HEK293T (cell line): ENCODE data around the gene SUSD1.

Experiments used
- ARNT ChIP-seq: fragments of 450-650 bp; IDR thresholded peaks from 2 replicates; pipeline ENCODE4 v1.6.1; 2017; ENCODE audit warnings: mild to moderate bottlenecking
- BHLHE40 ChIP-seq: fragments of 450-650 bp; IDR thresholded peaks from 2 replicates; pipeline ENCODE4 v1.6.1; 2016; ENCODE audit warnings: mild to moderate bottlenecking, moderate library complexity, borderline replicate concordance
- CTBP1 ChIP-seq: fragments of 450-650 bp; IDR thresholded peaks from 2 replicates; pipeline ENCODE4 v1.6.1; 2016; ENCODE audit warnings: borderline replicate concordance
- ELF4 ChIP-seq: fragments of 450-650 bp; IDR thresholded peaks from 2 replicates; pipeline ENCODE4 v1.6.1; 2017; ENCODE audit warnings: antibody characterized with exemption
- FOXA1 ChIP-seq: fragments of 450-650 bp; IDR thresholded peaks from 2 replicates; pipeline ENCODE4 v1.6.1; 2016; ENCODE audit warnings: mild to moderate bottlenecking
- FOXK2 ChIP-seq: fragments of 450-650 bp; IDR thresholded peaks from 2 replicates; pipeline ENCODE4 v1.6.1; 2016; ENCODE audit warnings: mild to moderate bottlenecking
- FOXM1 ChIP-seq: fragments of 450-650 bp; IDR thresholded peaks from 2 replicates; pipeline ENCODE4 v1.6.1; 2017; ENCODE audit warnings: mild to moderate bottlenecking, borderline replicate concordance
- L3MBTL2 ChIP-seq: fragments of 450-650 bp; conservative IDR thresholded peaks from 2 replicates; pipeline ENCODE4 v1.6.1; 2016; ENCODE audit warnings: mild to moderate bottlenecking
- LEF1 ChIP-seq: fragments of 450-650 bp; IDR thresholded peaks from 2 replicates; pipeline ENCODE4 v1.6.1; 2017; ENCODE audit warnings: mild to moderate bottlenecking, borderline replicate concordance
- NFRKB ChIP-seq: fragments of 450-650 bp; IDR thresholded peaks from 2 replicates; pipeline ENCODE4 v1.6.1; 2016; ENCODE audit warnings: mild to moderate bottlenecking, moderate library complexity
- SP1 ChIP-seq: fragments of 450-650 bp; IDR thresholded peaks from 2 replicates; pipeline ENCODE4 v1.6.1; 2017
- SUZ12 ChIP-seq: fragments of 450-650 bp; IDR thresholded peaks from 2 replicates; pipeline ENCODE4 v1.6.1; 2016; ENCODE audit warnings: mild to moderate bottlenecking
- TARDBP ChIP-seq: fragments of 450-650 bp; IDR thresholded peaks from 2 replicates; pipeline ENCODE4 v1.6.1; 2016
- ZNF384 ChIP-seq: fragments of 450-650 bp; IDR thresholded peaks from 2 replicates; pipeline ENCODE4 v1.6.1; 2016

GRCh38 chr9:112103405-112103804 lies 71.7 kb downstream of the SUSD1 start:
- TF ChIP-seq CTBP1 (no peak), FOXA1 (no peak), L3MBTL2 (no peak), ZNF384 (no peak), NFRKB (no peak), TARDBP (no peak), BHLHE40 (no peak), FOXK2 (no peak), SP1 (no peak), SUZ12 (no peak), LEF1 (no peak), ARNT (no peak), FOXM1 (no peak), ELF4 (no peak)
